DMS114 treated with DMSO at 0.1 percent for 48 hours (cell line): ENCODE measurements around the gene NMNAT1.
"Not testable (repeated sequence)": the region's sequence is repeated elsewhere in the genome, so short reads cannot be mapped to it uniquely, and the experiment has no call there.

Experiments
- DNase-seq: peaks from one replicate; lab custom pipeline; 2025; ENCODE audit not compliant: unreplicated experiment; lab: John Stamatoyannopoulos, UW

NMNAT1 gene

GRCh38 chr1:10014016-10014415 lies 70.7 kb downstream of the NMNAT1 start:
- DNase-seq = no peak

GRCh38 chr1:10019561-10019960 lies 76.3 kb downstream of the NMNAT1 start:
- DNase-seq = no peak

DNA sequence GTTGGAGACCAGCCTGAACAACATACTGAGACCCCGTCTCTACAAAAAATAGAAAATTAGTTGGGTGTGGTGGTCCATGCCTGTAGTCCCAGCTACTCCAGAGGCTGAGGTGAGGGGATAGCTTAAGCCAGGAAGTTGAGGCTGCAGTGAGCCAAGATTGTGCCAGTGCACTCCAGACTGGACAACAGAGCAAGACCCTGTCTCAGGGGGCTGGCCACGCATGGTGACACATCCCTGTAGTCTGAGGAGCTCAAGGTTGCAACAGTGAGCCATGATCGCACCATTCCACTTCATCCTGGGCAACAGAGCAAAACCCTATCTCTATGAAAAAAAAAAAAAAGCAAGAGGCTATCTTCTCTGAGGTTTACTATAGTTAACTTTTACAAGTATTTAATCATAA lies 76.8 kb downstream of the NMNAT1 start:
- no peak for DNase-seq

DNA sequence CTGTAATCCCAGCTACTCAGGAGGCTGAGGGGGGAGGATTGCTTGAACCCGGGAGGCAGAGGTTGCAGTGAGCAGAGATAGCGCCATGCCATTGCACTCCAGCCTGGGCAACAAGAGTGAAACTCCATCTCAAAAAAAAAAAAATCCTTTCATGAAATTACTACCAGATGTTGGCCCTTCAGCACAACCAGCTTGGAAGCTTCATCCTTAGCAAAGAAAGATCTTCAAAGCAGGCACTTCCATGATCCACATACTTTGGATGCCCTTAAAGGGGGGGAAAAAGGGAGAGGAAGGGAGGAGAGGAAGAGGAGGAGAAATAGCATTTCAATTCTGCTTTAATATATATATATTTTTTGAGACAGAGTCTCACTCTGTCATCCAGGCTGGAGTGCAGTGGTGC lies 77.4 kb downstream of the NMNAT1 start:
- not testable (repeated sequence) for DNase-seq

- DNase-seq = not testable (repeated sequence)
These were observed 78.7 kb downstream of the NMNAT1 start for GRCh38 chr1:10021992-10022391.

- DNase-seq = no peak
These were observed 79.4 kb downstream of the NMNAT1 start for GRCh38 chr1:10022656-10023055.

DNA sequence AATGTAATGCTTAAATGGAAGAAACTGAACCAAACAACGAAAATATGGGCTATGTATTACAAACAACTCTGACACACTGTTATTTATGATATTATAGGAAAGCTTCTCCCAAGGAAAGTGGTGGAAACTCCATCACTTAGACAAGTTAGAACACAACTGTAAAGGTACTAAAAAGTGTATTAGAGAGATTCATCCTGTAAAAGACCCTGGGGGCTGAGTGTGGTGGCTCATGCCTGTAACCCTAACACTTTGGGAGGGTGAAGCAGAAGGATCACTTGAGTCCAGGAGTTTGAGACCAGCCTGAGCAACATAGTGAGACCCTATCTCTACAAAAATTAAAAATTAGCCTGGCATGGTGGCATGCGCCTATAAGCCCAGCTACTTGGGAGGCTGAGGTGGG lies 82.1 kb downstream of the NMNAT1 start:
- no peak for DNase-seq

DNA sequence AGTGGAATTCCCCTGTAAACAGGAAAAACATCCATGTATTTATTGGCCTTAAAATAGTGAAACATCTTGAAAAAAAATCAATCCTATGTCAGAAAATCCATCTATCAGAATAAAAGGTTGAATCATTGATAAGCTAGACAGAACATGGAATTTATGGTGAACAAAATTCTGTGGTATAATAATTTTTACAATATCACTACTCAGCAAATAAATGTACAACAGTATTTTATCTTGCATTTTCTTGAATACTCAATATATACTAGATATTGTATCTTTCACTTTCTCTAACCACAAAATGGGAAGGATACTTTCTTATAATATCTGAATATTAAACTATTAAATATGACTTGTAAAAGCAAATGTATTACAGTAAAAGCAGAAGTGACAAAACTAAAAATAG lies 83.8 kb downstream of the NMNAT1 start:
- no peak for DNase-seq

GRCh38 chr1:10028956-10029500 lies 85.8 kb downstream of the NMNAT1 start:
- not testable (repeated sequence) for DNase-seq

DNA sequence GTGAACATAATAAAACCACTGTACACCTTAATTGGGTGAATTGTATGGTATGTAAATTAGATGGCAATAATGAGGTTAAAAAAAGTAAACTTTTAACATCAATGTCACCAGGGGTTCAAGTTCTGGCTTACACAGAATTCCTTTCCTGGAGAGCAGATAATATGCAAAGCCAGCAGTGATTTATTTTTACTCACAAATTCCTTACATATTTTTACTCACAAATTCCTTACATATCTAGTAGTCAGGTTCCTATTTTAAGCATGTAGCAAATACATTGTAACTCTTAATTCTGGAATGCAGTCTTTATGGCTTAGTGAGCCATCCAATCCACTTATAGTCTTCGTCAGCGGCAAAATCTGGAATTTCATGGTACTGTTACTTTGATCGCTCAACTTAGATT lies 88.2 kb downstream of the NMNAT1 start:
- DNase-seq = peak; percentile 38

- peak; percentile 97 for DNase-seq
These were observed 89.5 kb downstream of the NMNAT1 start, which contains the start of gene UBE4B for GRCh38 chr1:10032590-10033358. UBE4B (plus strand) TSS chr1:10032958; CDS start chr1:10033671, 713 bp downstream.

DNA sequence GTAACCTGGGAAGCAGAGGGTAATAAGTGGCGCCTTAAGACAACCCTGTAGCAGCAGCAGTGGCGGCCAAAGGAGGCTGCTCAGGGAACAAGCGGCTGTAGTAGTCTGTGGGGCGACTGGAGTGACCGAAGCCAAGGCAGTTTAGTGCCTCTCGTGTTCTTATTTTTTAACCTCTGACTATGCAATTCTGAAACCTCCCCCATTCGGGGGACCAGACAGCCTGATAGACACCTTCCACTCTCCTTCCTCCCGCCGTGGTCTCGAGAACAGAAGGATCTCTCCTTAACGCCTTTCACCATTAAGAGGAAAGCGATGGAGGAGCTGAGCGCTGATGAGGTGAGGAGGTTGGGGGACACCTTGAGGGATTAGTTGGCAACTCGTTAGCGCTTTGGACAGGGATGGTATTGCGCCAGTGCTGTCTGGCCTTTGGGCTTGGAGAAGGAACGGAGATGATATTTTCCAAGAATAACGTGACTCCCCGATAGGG lies 90.1 kb downstream of the NMNAT1 start:
- DNase-seq = peak; percentile 55
